ENCODE measurements around the gene LPP. TPM values are rescaled to one million over a fixed set of nuclear protein-coding genes. Genes with fewer than 3 reads are reported as not detected.

Gene LPP
- total RNA-seq, 1 experiment from 2014 or later, result 264 TPM

- no peaks in the 10 kb centered on the region for H3K27me3 Mint-ChIP-seq (ENCODE audit: unreplicated experiment)
- H3K4me3 Mint-ChIP-seq (ENCODE audit: low read depth, unreplicated experiment), result no peak overlapping the region
- H3K4me1 Mint-ChIP-seq (ENCODE audit: low read depth, unreplicated experiment), result peaks cover 33% of the 10 kb centered on the region
- H3K27ac Mint-ChIP-seq (ENCODE audit: unreplicated experiment), result no peak overlapping the region
- TF ChIP-seq CTCF (IDR thresholded peaks at IDR 0.05; ENCODE audit: unreplicated experiment), result no peak
- intact Hi-C loops (cut with micrococcal nuclease; ENCODE audit: unreplicated experiment), result no loop called here
- H3K9me3 Mint-ChIP-seq (ENCODE audit: low read depth, unreplicated experiment), result no peaks in the 10 kb centered on the region
- BruUV-seq (replicated peaks), result no TSS peak
- peaks cover 5% of the 10 kb centered on the region for H3K36me3 Mint-ChIP-seq (ENCODE audit: insufficient read depth, unreplicated experiment)
- DNase-seq, result no peak
- CTCF ChIA-PET, result no interaction called here
Measured at GRCh38 chr3:188229177-188229576, 75.2 kb downstream of the LPP start.

- DNase-seq, result no peak
- intact Hi-C loops (cut with micrococcal nuclease; ENCODE audit: unreplicated experiment), result no loop called here
- CTCF ChIA-PET, result no interaction called here
- no peak overlapping the region for H3K27ac Mint-ChIP-seq (ENCODE audit: unreplicated experiment)
- H3K9me3 Mint-ChIP-seq (ENCODE audit: low read depth, unreplicated experiment), result no peaks in the 10 kb centered on the region
- no peaks in the 10 kb centered on the region for H3K27me3 Mint-ChIP-seq (ENCODE audit: unreplicated experiment)
- no peak for TF ChIP-seq CTCF (IDR thresholded peaks at IDR 0.05; ENCODE audit: unreplicated experiment)
- peaks cover 5% of the 10 kb centered on the region for H3K36me3 Mint-ChIP-seq (ENCODE audit: insufficient read depth, unreplicated experiment)
- BruUV-seq (replicated peaks), result no TSS peak
- H3K4me1 Mint-ChIP-seq (ENCODE audit: low read depth, unreplicated experiment), result peaks cover 36% of the 10 kb centered on the region
- H3K4me3 Mint-ChIP-seq (ENCODE audit: low read depth, unreplicated experiment), result no peak overlapping the region
Measured at GRCh38 chr3:188229726-188230125, 75.8 kb downstream of the LPP start.

- Mint-ChIP-seq H3K27me3 (ENCODE audit: unreplicated experiment) (no peaks in the 10 kb centered on the region), H3K9me3 (ENCODE audit: low read depth, unreplicated experiment) (no peaks in the 10 kb centered on the region), H3K36me3 (ENCODE audit: insufficient read depth, unreplicated experiment) (peaks cover 3% of the 10 kb centered on the region), H3K27ac (ENCODE audit: unreplicated experiment) (no peak overlapping the region), H3K4me3 (ENCODE audit: low read depth, unreplicated experiment) (no peak overlapping the region), H3K4me1 (ENCODE audit: low read depth, unreplicated experiment) (peaks cover 44% of the 10 kb centered on the region)
- no peak for TF ChIP-seq CTCF (IDR thresholded peaks at IDR 0.05; ENCODE audit: unreplicated experiment)
- CTCF ChIA-PET, result no interaction called here
- BruUV-seq (replicated peaks), result no TSS peak
- no peak for DNase-seq
- intact Hi-C loops (cut with micrococcal nuclease; ENCODE audit: unreplicated experiment), result no loop called here
Measured at GRCh38 chr3:188230962-188231361, 77.0 kb downstream of the LPP start.

GRCh38 chr3:188231456-188231855 lies 77.5 kb downstream of the LPP start:
- Mint-ChIP-seq H3K9me3 (ENCODE audit: low read depth, unreplicated experiment) (no peaks in the 10 kb centered on the region), H3K27ac (ENCODE audit: unreplicated experiment) (no peak overlapping the region)

More at GRCh38 chr3:188231456-188231855, 77.5 kb downstream of the LPP start:
- H3K4me1 Mint-ChIP-seq (ENCODE audit: low read depth, unreplicated experiment), result peaks cover 44% of the 10 kb centered on the region
- no peak overlapping the region for H3K4me3 Mint-ChIP-seq (ENCODE audit: low read depth, unreplicated experiment)
- no TSS peak for BruUV-seq (replicated peaks)
- CTCF ChIA-PET, result no interaction called here
- intact Hi-C loops (cut with micrococcal nuclease; ENCODE audit: unreplicated experiment), result no loop called here
- TF ChIP-seq CTCF (IDR thresholded peaks at IDR 0.05; ENCODE audit: unreplicated experiment), result no peak
- H3K36me3 Mint-ChIP-seq (ENCODE audit: insufficient read depth, unreplicated experiment), result no peaks in the 10 kb centered on the region
- no peaks in the 10 kb centered on the region for H3K27me3 Mint-ChIP-seq (ENCODE audit: unreplicated experiment)
- DNase-seq, result no peak
